Muscle layer of colon (tissue), 2 donors: Measurements from ENCODE around the gene EFCC1.

Source experiments
- H3K27ac ChIP-seq: one replicate; pipeline ENCODE4 v1.7.0; 2013; ENCODE audit warnings: low read depth, mild to moderate bottlenecking, low read length, moderate library complexity
- H3K27me3 ChIP-seq, 2 donors: one replicate each; pipeline ENCODE4 v1.7.0; 2013; ENCODE audit warnings: low read length in 2 of 2, mild to moderate bottlenecking in 2 of 2; ENCODE audit not compliant: insufficient read depth in 2 of 2, control insufficient read depth in 1 of 2
- H3K36me3 ChIP-seq: one replicate; pipeline ENCODE4 v1.7.0; 2013; ENCODE audit warnings: mild to moderate bottlenecking, low read length; ENCODE audit not compliant: insufficient read depth
- H3K4me1 ChIP-seq: one replicate; pipeline ENCODE4 v1.7.0; 2013; ENCODE audit warnings: mild to moderate bottlenecking, low read length; ENCODE audit not compliant: insufficient read depth
- H3K4me3 ChIP-seq, 2 donors: one replicate each; pipeline ENCODE4 v1.7.0; 2013; ENCODE audit warnings: low read length in 2 of 2, low read depth in 1 of 2, mild to moderate bottlenecking in 1 of 2, moderate library complexity in 1 of 2
- H3K9ac ChIP-seq: one replicate; pipeline ENCODE4 v1.7.0; 2013; ENCODE audit warnings: low read length
- H3K9me3 ChIP-seq: one replicate; pipeline ENCODE4 v1.7.0; 2013; ENCODE audit warnings: mild to moderate bottlenecking, low read length
- donor health status: abdominal sarcoma.
- donor health status: Adenocarcinoma of cecum.

Gene EFCC1

GRCh38 chr3:129017484-129017899 lies 16.4 kb downstream of the EFCC1 start:
- Histone ChIP-seq H3K27ac (no peak overlapping the region), H3K9ac (no peak overlapping the region), H3K4me1 (peaks cover 17% of the 10 kb centered on the region), H3K4me3 (no peak overlapping the region), H3K27me3 (no peaks in the 10 kb centered on the region), H3K36me3 (no peaks in the 10 kb centered on the region), H3K9me3 (no peaks in the 10 kb centered on the region)

- H3K27ac ChIP-seq = no peak overlapping the region
- no peak overlapping the region for H3K4me3 ChIP-seq
- H3K9me3 ChIP-seq = no peaks in the 10 kb centered on the region
- H3K4me1 ChIP-seq = peaks cover 17% of the 10 kb centered on the region
- no peaks in the 10 kb centered on the region for H3K27me3 ChIP-seq
- H3K9ac ChIP-seq = no peak overlapping the region
- H3K36me3 ChIP-seq = no peaks in the 10 kb centered on the region
Measured at GRCh38 chr3:129018271-129018670, 17.2 kb downstream of the EFCC1 start.

- H3K4me1 ChIP-seq = peaks cover 17% of the 10 kb centered on the region
- no peak overlapping the region for H3K9ac ChIP-seq
- H3K9me3 ChIP-seq = no peaks in the 10 kb centered on the region
- H3K36me3 ChIP-seq = no peaks in the 10 kb centered on the region
- no peak overlapping the region for H3K4me3 ChIP-seq
- no peak overlapping the region for H3K27ac ChIP-seq
- no peaks in the 10 kb centered on the region for H3K27me3 ChIP-seq
Measured at GRCh38 chr3:129018751-129019150, 17.6 kb downstream of the EFCC1 start.

- Histone ChIP-seq H3K27ac (no peak overlapping the region), H3K4me1 (peaks cover 13% of the 10 kb centered on the region), H3K36me3 (no peaks in the 10 kb centered on the region), H3K27me3 (no peaks in the 10 kb centered on the region), H3K4me3 (no peak overlapping the region), H3K9me3 (no peaks in the 10 kb centered on the region), H3K9ac (no peak overlapping the region)
Measured at GRCh38 chr3:129019266-129019665, 18.2 kb downstream of the EFCC1 start.

GRCh38 chr3:129020691-129021090 lies 19.6 kb downstream of the EFCC1 start:
- no peak overlapping the region for H3K27ac ChIP-seq
- H3K9me3 ChIP-seq = no peaks in the 10 kb centered on the region
- H3K27me3 ChIP-seq = no peaks in the 10 kb centered on the region
- peaks cover 14% of the 10 kb centered on the region for H3K4me1 ChIP-seq
- no peak overlapping the region for H3K9ac ChIP-seq
- H3K36me3 ChIP-seq = no peaks in the 10 kb centered on the region
- no peak overlapping the region for H3K4me3 ChIP-seq

- no peak overlapping the region for H3K4me3 ChIP-seq
- H3K9ac ChIP-seq = no peak overlapping the region
- peaks cover 17% of the 10 kb centered on the region for H3K4me1 ChIP-seq
- no peaks in the 10 kb centered on the region for H3K27me3 ChIP-seq
- no peaks in the 10 kb centered on the region for H3K9me3 ChIP-seq
- no peaks in the 10 kb centered on the region for H3K36me3 ChIP-seq
- H3K27ac ChIP-seq = no peak overlapping the region
Measured at GRCh38 chr3:129021140-129021551, 20.0 kb downstream of the EFCC1 start.

- H3K4me3 ChIP-seq = no peak overlapping the region
- peaks cover 27% of the 10 kb centered on the region for H3K4me1 ChIP-seq
- no peak overlapping the region for H3K9ac ChIP-seq
- no peak overlapping the region for H3K27ac ChIP-seq
- no peaks in the 10 kb centered on the region for H3K9me3 ChIP-seq
- no peaks in the 10 kb centered on the region for H3K36me3 ChIP-seq
- H3K27me3 ChIP-seq = no peaks in the 10 kb centered on the region
Measured at GRCh38 chr3:129022114-129023007, 21.3 kb downstream of the EFCC1 start.

- H3K9me3 ChIP-seq = no peaks in the 10 kb centered on the region
- H3K4me1 ChIP-seq = peaks cover 25% of the 10 kb centered on the region
- H3K4me3 ChIP-seq = no peak overlapping the region
- no peaks in the 10 kb centered on the region for H3K36me3 ChIP-seq
- no peaks in the 10 kb centered on the region for H3K27me3 ChIP-seq
- H3K27ac ChIP-seq = no peak overlapping the region
- no peak overlapping the region for H3K9ac ChIP-seq
Measured at GRCh38 chr3:129023008-129023358, 21.9 kb downstream of the EFCC1 start.

GRCh38 chr3:129023909-129024308 lies 22.8 kb downstream of the EFCC1 start:
- no peaks in the 10 kb centered on the region for H3K9me3 ChIP-seq
- H3K9ac ChIP-seq = no peak overlapping the region
- H3K4me1 ChIP-seq = peaks cover 25% of the 10 kb centered on the region
- no peaks in the 10 kb centered on the region for H3K27me3 ChIP-seq
- H3K4me3 ChIP-seq = no peak overlapping the region
- H3K36me3 ChIP-seq = no peaks in the 10 kb centered on the region
- no peak overlapping the region for H3K27ac ChIP-seq

- Histone ChIP-seq H3K27ac (no peak overlapping the region), H3K9ac (no peak overlapping the region), H3K27me3 (no peaks in the 10 kb centered on the region), H3K4me1 (peaks cover 25% of the 10 kb centered on the region), H3K4me3 (no peak overlapping the region), H3K9me3 (no peaks in the 10 kb centered on the region), H3K36me3 (no peaks in the 10 kb centered on the region)
Measured at GRCh38 chr3:129025108-129025507, 24.0 kb downstream of the EFCC1 start.

- peaks cover 25% of the 10 kb centered on the region for H3K4me1 ChIP-seq
- H3K9me3 ChIP-seq = no peaks in the 10 kb centered on the region
- no peak overlapping the region for H3K9ac ChIP-seq
- no peak overlapping the region for H3K4me3 ChIP-seq
- no peaks in the 10 kb centered on the region for H3K27me3 ChIP-seq
- peak overlapping the region; percentile 4 for H3K27ac ChIP-seq
- H3K36me3 ChIP-seq = no peaks in the 10 kb centered on the region
Measured at GRCh38 chr3:129025691-129026435, 24.8 kb downstream of the EFCC1 start.
